Activated CD4-positive, alpha-beta T cell treated with anti-CD3 and anti-CD28 coated beads, Interleukin-2, amount 50 U/mL, for 1 hour (primary cell): ENCODE data around the gene DDX50.

Source experiments
- DNase-seq: peaks from one replicate; pipeline ENCODE4 v3.0.0-alpha.2; 2020

Gene DDX50

DNA sequence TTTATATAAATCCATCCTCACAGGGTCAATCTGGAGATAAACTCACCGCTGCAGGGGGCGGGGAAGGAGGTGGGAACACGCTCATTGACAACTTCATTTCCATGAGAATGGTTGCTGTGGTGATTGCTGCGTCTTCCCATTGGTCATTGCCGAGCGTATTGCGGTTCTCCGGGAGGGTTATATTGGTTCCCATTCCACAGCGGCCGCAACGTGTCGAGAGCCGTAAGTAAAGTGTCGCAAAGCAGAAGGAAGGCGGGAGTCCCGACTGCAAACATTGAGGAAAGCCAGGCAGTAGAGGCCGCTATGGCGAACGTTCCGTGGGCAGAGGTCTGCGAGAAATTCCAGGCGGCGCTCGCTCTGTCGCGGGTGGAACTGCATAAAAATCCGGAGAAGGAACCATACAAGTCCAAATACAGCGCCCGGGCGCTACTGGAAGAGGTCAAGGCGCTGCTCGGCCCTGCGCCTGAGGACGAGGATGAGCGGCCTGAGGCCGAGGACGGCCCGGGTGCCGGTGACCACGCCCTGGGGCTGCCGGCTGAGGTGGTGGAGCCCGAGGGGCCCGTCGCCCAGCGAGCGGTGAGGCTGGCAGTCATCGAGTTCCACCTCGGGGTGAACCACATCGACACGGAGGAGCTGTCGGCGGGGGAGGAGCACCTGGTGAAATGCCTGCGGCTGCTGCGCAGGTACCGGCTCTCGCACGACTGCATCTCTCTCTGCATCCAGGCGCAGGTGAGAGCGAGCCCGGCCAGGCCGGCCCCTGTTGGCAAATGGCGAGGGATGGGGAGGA lies 87.6 kb downstream of the DDX50 start, which contains the start of gene KIFBP:
Gene KIFBP (plus strand): TSS at position 274 of the 787 bp plus-strand sequence. CDS start 30 bp downstream, at position 304.
- peak; percentile 77 for DNase-seq

DNA sequence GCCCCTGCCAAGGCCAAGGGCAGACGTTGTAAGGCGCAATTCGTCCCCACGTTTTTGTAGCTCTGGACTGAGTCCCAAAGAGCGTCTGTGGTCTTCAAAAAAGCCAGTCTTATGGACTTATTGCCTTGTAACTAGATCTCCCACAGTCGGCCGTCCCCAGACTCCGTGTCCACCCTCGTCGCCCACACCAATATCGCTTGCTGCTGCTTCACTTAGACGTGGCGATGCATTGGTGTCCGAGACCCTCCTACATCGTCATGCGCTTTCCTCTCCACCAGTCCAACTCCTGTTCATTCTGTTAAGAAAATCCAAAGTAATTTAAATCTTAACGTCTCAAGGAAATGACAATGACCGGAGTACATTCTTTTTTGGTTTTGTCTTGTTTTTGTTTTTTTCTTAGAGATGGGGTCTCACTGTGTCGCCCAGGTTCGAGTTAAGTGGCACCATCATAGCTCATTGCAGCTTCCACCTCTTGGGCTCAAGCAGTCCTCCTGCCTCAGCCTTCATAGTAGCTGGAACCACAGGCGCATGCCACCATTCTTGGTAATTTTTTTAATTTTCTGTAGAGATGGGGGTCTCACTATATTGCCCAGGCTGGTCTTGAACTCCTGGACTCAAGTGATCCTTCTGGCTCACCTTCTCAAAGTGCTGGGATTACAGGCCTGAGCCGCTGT lies 88.3 kb downstream of the DDX50 start:
- no peak for DNase-seq

GRCh38 chr10:68992636-68993440 lies 91.7 kb downstream of the DDX50 start:
- no peak for DNase-seq
